ENCODE data around the gene C1QL1. TPM values are rescaled to one million over a fixed set of nuclear protein-coding genes. Genes with fewer than 3 reads are reported as not detected.
A peak's percentile ranks its signal among the peaks of the same experiment; 100 is the strongest.

The C1QL1 gene
- total and polyA plus RNA-seq, 7 experiments from 2014 or later = 0.29 TPM; not detected in 6

DNA sequence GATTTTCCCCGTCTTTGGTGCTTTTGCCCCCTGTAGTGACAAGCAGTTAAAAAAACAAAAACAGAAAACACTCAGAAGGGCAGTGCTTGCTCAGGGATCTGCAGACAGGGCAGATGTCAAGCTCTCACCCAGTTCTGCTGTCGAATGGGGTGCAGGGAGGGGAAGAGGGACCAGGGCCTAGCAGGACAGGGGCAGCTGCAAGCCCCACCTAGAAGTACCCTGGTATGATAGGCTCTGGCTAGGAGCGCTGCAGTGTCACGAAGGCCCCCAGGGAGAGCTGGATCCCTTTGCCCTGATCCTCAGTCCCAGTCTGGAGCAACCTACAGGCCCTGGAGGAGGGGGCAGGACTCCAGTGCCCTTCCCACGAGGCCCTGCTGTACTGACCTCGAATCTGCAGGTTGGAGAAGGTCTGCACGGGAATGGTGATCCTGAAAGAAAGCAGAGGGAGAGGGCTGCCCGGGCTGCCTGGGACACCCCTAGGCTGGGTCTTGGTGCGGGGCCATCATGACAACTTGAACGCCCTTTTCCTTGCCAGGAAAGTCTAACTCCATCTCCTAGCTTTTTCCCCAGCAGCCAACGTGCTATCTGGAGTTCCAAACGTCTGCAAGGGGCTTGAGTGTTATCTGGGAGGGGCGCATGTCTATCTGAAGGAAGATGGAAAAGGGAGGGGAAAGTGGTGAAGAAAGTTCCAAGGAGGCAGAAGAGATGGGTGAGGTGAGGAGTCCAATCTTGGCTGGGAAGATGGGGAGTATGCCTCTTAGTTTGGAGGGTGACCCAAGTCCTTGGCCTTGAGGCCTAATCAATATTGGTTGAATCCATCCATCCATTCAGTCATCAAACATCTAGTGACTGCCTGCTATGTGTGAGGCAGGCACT is 57.6 kb downstream of the C1QL1 start:
- Histone ChIP-seq H3K27ac (ENCODE audit: low read depth, low read length) (no peak overlapping the region), H3K36me3 (ENCODE audit: control insufficient read depth in 2 of 3, insufficient read depth in 3 of 3, low read length in 3 of 3) (no peaks in the 10 kb centered on the region), H3K4me3 (ENCODE audit: low read length) (no peak overlapping the region), H3K9me3 (ENCODE audit: control insufficient read depth in 2 of 3, low read length in 3 of 3) (no peaks in the 10 kb centered on the region), H3K27me3 (ENCODE audit: control insufficient read depth in 2 of 2, insufficient read depth in 2 of 2, low read length in 2 of 2) (no peaks in the 10 kb centered on the region), H3K4me1 (ENCODE audit: control insufficient read depth in 2 of 2, insufficient read depth in 2 of 2, low read length in 2 of 2) (peaks cover 0 to 5% of the 10 kb centered on the region in 2 donors)
- Mint-ChIP-seq H3K27ac (peak overlapping the region in 1 of 9 donors; percentile 65), H3K9me3 (peaks cover 0 to 1% (median 0%) of the 10 kb centered on the region in 11 donors), H3K4me1 (peaks cover 6 to 16% (median 10%) of the 10 kb centered on the region in 7 donors), H3K36me3 (no peaks in the 10 kb centered on the region), H3K27me3 (peaks cover 13 to 36% (median 20%) of the 10 kb centered on the region in 5 donors), H3K4me3 (peak overlapping the region in 9 of 10 donors; percentile 44 to 72 (median 60))
- intact Hi-C loops (cut with micrococcal nuclease) = loop anchor here in 1 of 2 donors (1.0 kb wide), 1 partner anchor 112 kb away; no protein-coding TSS in a partner anchor
- ATAC-seq = no peak
- no peak for DNase-seq
- ChIA-PET POLR2A (interaction anchor here (0.6 to 0.8 kb wide), 3 partner anchors 11 to 251 kb away, joined by 3 read pairs; partner anchors contain the start of genes EFTUD2 and HEXIM2), CTCF (interaction anchor here (0.6 to 0.7 kb wide), 2 partner anchors 13 to 111 kb away, joined by 3 read pairs; no protein-coding TSS in a partner anchor)

Small RNAs within 50 kb of the gene (microRNA-seq; reads per million reads assigned to microRNA genes)
- not detected for gene MIR6783 (ENCODE audit: borderline microRNAs expressed)

Other genes with a start within 250 kb of the C1QL1 start
- gene ADAM11, start 209.3 kb downstream of the C1QL1 start, total RNA-seq = 1 to 10 TPM in 1 of 5 experiments, under 1 TPM in 4; 0.22 to 1.5 (median 0.66) TPM
- gene ADAM11, start 209.3 kb downstream of the C1QL1 start, polyA plus RNA-seq = under 1 TPM in 1 of 2 donors, not detected in 1; 0.08 TPM
- 1 to 10 TPM in 1 of 5 experiments, under 1 TPM in 1, not detected in 3; 0.20 to 1.4 TPM for gene GJC1, start 138.0 kb downstream of the C1QL1 start, total RNA-seq
- not detected for gene GJC1, start 138.0 kb downstream of the C1QL1 start, polyA plus RNA-seq
- gene HIGD1B, start 120.4 kb downstream of the C1QL1 start, total RNA-seq = not detected
- gene HIGD1B, start 120.4 kb downstream of the C1QL1 start, polyA plus RNA-seq = not detected
- gene EFTUD2, start 68.9 kb downstream of the C1QL1 start, total RNA-seq = 100 to 1,000 TPM in 4 of 5 experiments, 10 to 100 TPM in 1; 94.3 to 157 (median 120) TPM
- gene EFTUD2, start 68.9 kb downstream of the C1QL1 start, polyA plus RNA-seq = 10 to 100 TPM; 53.1 to 68.2 TPM
- gene GFAP, start 52.8 kb downstream of the C1QL1 start, total RNA-seq = not detected
- under 1 TPM in 1 of 2 donors, not detected in 1; 0.16 TPM for gene GFAP, start 52.8 kb downstream of the C1QL1 start, polyA plus RNA-seq
- gene KIF18B, start 20.5 kb downstream of the C1QL1 start, total RNA-seq = 10 to 100 TPM in 1 of 5 experiments, under 1 TPM in 1, not detected in 3; 0.17 to 57.2 TPM
- not detected for gene KIF18B, start 20.5 kb downstream of the C1QL1 start, polyA plus RNA-seq
- gene DCAKD, start 83.3 kb upstream of the C1QL1 start, total RNA-seq = 10 to 100 TPM; 14.2 to 36.8 (median 29.8) TPM
- gene DCAKD, start 83.3 kb upstream of the C1QL1 start, polyA plus RNA-seq = 10 to 100 TPM; 16.9 to 27.6 TPM
- gene NMT1, start 93.0 kb upstream of the C1QL1 start, total RNA-seq = 100 to 1,000 TPM in 3 of 5 experiments, 10 to 100 TPM in 2; 59.5 to 136 (median 121) TPM
- 10 to 100 TPM; 37.5 to 64.1 TPM for gene NMT1, start 93.0 kb upstream of the C1QL1 start, polyA plus RNA-seq
- gene PLCD3, start 164.2 kb upstream of the C1QL1 start, total RNA-seq = 1 to 10 TPM; 2.0 to 5.1 (median 3.2) TPM
- under 1 TPM in 1 of 2 donors, not detected in 1; 0.21 TPM for gene PLCD3, start 164.2 kb upstream of the C1QL1 start, polyA plus RNA-seq
- gene ACBD4, start 167.4 kb upstream of the C1QL1 start, total RNA-seq = 10 to 100 TPM; 17.9 to 59.5 (median 31.3) TPM
- gene ACBD4, start 167.4 kb upstream of the C1QL1 start, polyA plus RNA-seq = 10 to 100 TPM; 12.3 to 13.9 TPM
- gene HEXIM1, start 180.2 kb upstream of the C1QL1 start, total RNA-seq = 10 to 100 TPM; 28.5 to 41.3 (median 37.6) TPM
- 1 to 10 TPM; 5.1 to 6.1 TPM for gene HEXIM1, start 180.2 kb upstream of the C1QL1 start, polyA plus RNA-seq
- 1 to 10 TPM; 2.2 to 8.2 (median 3.4) TPM for gene HEXIM2, start 193.6 kb upstream of the C1QL1 start, total RNA-seq
- 1 to 10 TPM; 2.4 to 3.2 TPM for gene HEXIM2, start 193.6 kb upstream of the C1QL1 start, polyA plus RNA-seq

All from naive thymus-derived CD4-positive, alpha-beta T cell (primary cell).